ENCODE data around the gene TTK.

TTK gene

GRCh38 chr6:79993911-79994309 lies 10.5 kb upstream of the TTK start:
- Histone ChIP-seq H3K9ac (ENCODE audit: low read length) (no peak overlapping the region), H3K4me1 (ENCODE audit: control insufficient read depth, insufficient read depth, low read length) (no peaks in the 10 kb centered on the region), H3K4me3 (ENCODE audit: low read length) (no peak overlapping the region), H3K9me3 (ENCODE audit: control insufficient read depth, low read length) (peaks cover 8% of the 10 kb centered on the region), H3K27me3 (replicated peaks; ENCODE audit: control insufficient read depth, insufficient read depth, low read length) (no peaks in the 10 kb centered on the region), H3K36me3 (ENCODE audit: control insufficient read depth, insufficient read depth, low read length, severe bottlenecking) (no peaks in the 10 kb centered on the region)
- DNase-seq (ENCODE audit: low read depth) = no peak

GRCh38 chr6:79997728-79998127 lies 6.7 kb upstream of the TTK start:
- no peak overlapping the region for H3K4me3 ChIP-seq (ENCODE audit: low read length)
- DNase-seq (ENCODE audit: low read depth) = no peak
- H3K9ac ChIP-seq (ENCODE audit: low read length) = no peak overlapping the region

GRCh38 chr6:80001337-80001736 lies 3.1 kb upstream of the TTK start:
- no peak for DNase-seq (ENCODE audit: low read depth)
- H3K9ac ChIP-seq (ENCODE audit: low read length) = no peak overlapping the region
- H3K9me3 ChIP-seq (ENCODE audit: control insufficient read depth, low read length) = peaks cover 8% of the 10 kb centered on the region
- H3K4me1 ChIP-seq (ENCODE audit: control insufficient read depth, insufficient read depth, low read length) = peaks cover 12% of the 10 kb centered on the region
- no peak overlapping the region for H3K4me3 ChIP-seq (ENCODE audit: low read length)
- no peaks in the 10 kb centered on the region for H3K27me3 ChIP-seq (replicated peaks; ENCODE audit: control insufficient read depth, insufficient read depth, low read length)
- no peaks in the 10 kb centered on the region for H3K36me3 ChIP-seq (ENCODE audit: control insufficient read depth, insufficient read depth, low read length, severe bottlenecking)

More at GRCh38 chr6:79997728-79998127, 6.7 kb upstream of the TTK start:
- Histone ChIP-seq H3K36me3 (ENCODE audit: control insufficient read depth, insufficient read depth, low read length, severe bottlenecking) (no peaks in the 10 kb centered on the region), H3K4me1 (ENCODE audit: control insufficient read depth, insufficient read depth, low read length) (no peaks in the 10 kb centered on the region), H3K9me3 (ENCODE audit: control insufficient read depth, low read length) (peaks cover 8% of the 10 kb centered on the region), H3K27me3 (replicated peaks; ENCODE audit: control insufficient read depth, insufficient read depth, low read length) (no peaks in the 10 kb centered on the region)

- Histone ChIP-seq H3K4me1 (ENCODE audit: control insufficient read depth, insufficient read depth, low read length) (peaks cover 12% of the 10 kb centered on the region), H3K4me3 (ENCODE audit: low read length) (peak overlapping the region; percentile 97), H3K9ac (ENCODE audit: low read length) (peak overlapping the region; percentile 95), H3K9me3 (ENCODE audit: control insufficient read depth, low read length) (no peaks in the 10 kb centered on the region), H3K27me3 (replicated peaks; ENCODE audit: control insufficient read depth, insufficient read depth, low read length) (no peaks in the 10 kb centered on the region), H3K36me3 (ENCODE audit: control insufficient read depth, insufficient read depth, low read length, severe bottlenecking) (no peaks in the 10 kb centered on the region)
- no peak for DNase-seq (ENCODE audit: low read depth)
These were observed 650 bp upstream of the TTK start for GRCh38 chr6:80003826-80004172.

DNA sequence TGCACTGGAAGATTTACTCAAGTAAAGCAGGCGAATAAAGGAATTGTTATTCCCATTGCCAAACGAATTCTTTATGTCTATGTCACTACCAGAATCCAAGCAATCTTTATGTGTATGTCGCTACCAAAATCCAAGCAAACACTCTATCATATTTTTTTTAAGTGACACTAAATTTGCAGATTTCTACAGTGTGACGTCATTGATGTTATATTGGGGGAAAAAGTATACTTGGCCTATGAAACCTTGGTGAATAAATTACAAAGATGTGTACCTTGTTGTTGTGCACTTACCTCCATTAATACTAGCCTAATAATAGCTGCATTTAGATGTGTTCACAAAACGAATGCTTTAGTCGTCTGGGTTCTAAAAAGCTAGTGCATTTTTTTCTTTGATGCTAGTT lies 957 bp downstream of the TTK start:
- Histone ChIP-seq H3K9ac (ENCODE audit: low read length) (peak overlapping the region; percentile 18), H3K36me3 (ENCODE audit: control insufficient read depth, insufficient read depth, low read length, severe bottlenecking) (no peaks in the 10 kb centered on the region), H3K4me1 (ENCODE audit: control insufficient read depth, insufficient read depth, low read length) (peaks cover 12% of the 10 kb centered on the region), H3K27me3 (replicated peaks; ENCODE audit: control insufficient read depth, insufficient read depth, low read length) (no peaks in the 10 kb centered on the region), H3K9me3 (ENCODE audit: control insufficient read depth, low read length) (no peaks in the 10 kb centered on the region), H3K4me3 (ENCODE audit: low read length) (peak overlapping the region; percentile 97)
- DNase-seq (ENCODE audit: low read depth) = no peak

DNA sequence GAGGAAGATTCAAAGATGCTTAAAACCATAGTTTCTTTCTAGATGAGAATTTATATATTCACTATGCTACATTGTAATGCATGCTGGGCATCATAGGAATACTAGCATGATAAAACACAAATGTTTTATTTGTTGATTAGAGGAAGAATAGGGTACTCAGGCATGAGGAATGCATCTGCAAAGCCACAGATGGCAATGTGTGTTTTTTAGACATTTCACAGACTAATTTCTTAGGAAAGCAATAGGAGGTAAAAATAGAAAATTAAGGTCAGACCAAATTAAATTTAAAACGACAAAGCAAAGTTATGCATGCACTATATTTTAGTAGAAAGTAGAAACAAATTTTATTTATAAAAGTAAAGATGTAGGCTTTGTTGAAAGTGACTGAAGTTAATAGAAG lies 2.1 kb downstream of the TTK start:
- no peaks in the 10 kb centered on the region for H3K36me3 ChIP-seq (ENCODE audit: control insufficient read depth, insufficient read depth, low read length, severe bottlenecking)
- H3K27me3 ChIP-seq (replicated peaks; ENCODE audit: control insufficient read depth, insufficient read depth, low read length) = no peaks in the 10 kb centered on the region
- DNase-seq (ENCODE audit: low read depth) = no peak
- H3K4me1 ChIP-seq (ENCODE audit: control insufficient read depth, insufficient read depth, low read length) = peaks cover 12% of the 10 kb centered on the region
- no peaks in the 10 kb centered on the region for H3K9me3 ChIP-seq (ENCODE audit: control insufficient read depth, low read length)
- no peak overlapping the region for H3K9ac ChIP-seq (ENCODE audit: low read length)
- H3K4me3 ChIP-seq (ENCODE audit: low read length) = no peak overlapping the region

DNA sequence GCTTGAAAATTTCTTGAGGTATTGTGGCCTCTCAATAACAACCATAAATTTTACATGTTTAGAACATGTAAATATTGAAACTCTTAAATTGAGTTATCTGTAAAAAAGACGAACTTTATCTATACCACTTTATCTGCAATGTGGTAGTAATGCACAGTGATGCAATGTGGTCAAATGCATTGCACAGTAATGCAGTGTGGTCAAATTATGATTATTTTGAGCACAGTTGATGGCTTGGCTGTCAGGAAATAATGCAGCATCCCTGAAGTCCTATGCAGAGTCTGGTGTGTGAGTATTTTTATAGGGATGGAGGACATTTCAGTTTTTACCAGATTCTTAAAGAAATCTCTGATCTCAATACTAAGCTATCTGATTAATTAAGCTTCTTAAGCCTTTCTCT lies 5.1 kb downstream of the TTK start:
- H3K4me1 ChIP-seq (ENCODE audit: control insufficient read depth, insufficient read depth, low read length) = peaks cover 7% of the 10 kb centered on the region
- H3K36me3 ChIP-seq (ENCODE audit: control insufficient read depth, insufficient read depth, low read length, severe bottlenecking) = no peaks in the 10 kb centered on the region
- no peaks in the 10 kb centered on the region for H3K27me3 ChIP-seq (replicated peaks; ENCODE audit: control insufficient read depth, insufficient read depth, low read length)
- H3K9ac ChIP-seq (ENCODE audit: low read length) = no peak overlapping the region
- H3K4me3 ChIP-seq (ENCODE audit: low read length) = no peak overlapping the region
- DNase-seq (ENCODE audit: low read depth) = no peak
- no peaks in the 10 kb centered on the region for H3K9me3 ChIP-seq (ENCODE audit: control insufficient read depth, low read length)

DNA sequence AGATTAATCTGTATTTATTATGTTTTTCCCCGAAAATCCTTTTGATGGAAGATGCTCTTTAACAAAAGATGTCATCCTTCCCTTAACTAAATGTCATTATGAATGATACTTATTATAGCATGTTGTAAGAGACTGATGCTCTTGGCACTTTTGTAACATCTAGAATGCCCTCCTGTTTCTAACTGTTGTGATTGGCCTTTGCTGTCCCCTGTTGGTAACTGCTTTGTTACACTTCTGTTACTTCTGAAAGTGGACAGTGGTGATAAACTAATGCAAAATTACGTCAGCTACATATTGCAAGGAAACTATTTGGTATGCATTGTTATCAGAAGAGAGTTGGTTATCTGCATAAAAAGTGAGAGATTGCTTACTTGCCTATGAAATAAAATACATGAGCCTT lies 5.8 kb downstream of the TTK start:
- Histone ChIP-seq H3K4me1 (ENCODE audit: control insufficient read depth, insufficient read depth, low read length) (peaks cover under 1% of the 10 kb centered on the region), H3K9me3 (ENCODE audit: control insufficient read depth, low read length) (no peaks in the 10 kb centered on the region), H3K4me3 (ENCODE audit: low read length) (no peak overlapping the region), H3K36me3 (ENCODE audit: control insufficient read depth, insufficient read depth, low read length, severe bottlenecking) (no peaks in the 10 kb centered on the region), H3K9ac (ENCODE audit: low read length) (no peak overlapping the region), H3K27me3 (replicated peaks; ENCODE audit: control insufficient read depth, insufficient read depth, low read length) (no peaks in the 10 kb centered on the region)
- no peak for DNase-seq (ENCODE audit: low read depth)

DNA sequence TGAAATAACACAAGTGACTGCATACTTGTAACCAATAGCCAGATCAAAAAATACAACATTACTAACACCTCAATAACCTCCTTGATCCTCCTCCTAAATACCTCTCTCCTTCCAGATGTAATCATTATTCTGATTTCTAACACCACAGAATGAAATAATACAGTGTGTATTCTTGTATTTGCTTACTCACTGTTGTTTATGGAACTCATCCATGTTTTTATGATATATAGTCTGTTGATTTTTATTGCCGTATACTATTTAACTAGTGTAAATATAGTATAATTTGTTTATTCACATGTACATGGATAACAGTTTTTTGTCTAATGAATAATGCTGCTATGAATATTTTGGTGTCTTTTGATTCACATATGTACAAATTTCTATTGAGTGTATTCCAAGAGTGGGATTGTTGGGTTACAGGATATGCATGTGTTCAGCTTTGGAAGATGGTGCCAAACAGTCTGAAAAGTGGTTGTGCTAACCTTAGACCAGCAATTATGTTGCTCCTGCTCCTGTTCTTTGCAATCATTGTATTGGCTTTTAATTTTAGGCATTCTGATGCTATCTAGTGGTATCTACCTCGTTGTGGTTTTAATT lies 11.5 kb downstream of the TTK start:
- no peak for DNase-seq (ENCODE audit: low read depth)
- Histone ChIP-seq H3K27me3 (replicated peaks; ENCODE audit: control insufficient read depth, insufficient read depth, low read length) (no peaks in the 10 kb centered on the region), H3K4me1 (ENCODE audit: control insufficient read depth, insufficient read depth, low read length) (no peaks in the 10 kb centered on the region), H3K9ac (ENCODE audit: low read length) (no peak overlapping the region), H3K4me3 (ENCODE audit: low read length) (no peak overlapping the region), H3K36me3 (ENCODE audit: control insufficient read depth, insufficient read depth, low read length, severe bottlenecking) (no peaks in the 10 kb centered on the region), H3K9me3 (ENCODE audit: control insufficient read depth, low read length) (no peaks in the 10 kb centered on the region)

DNA sequence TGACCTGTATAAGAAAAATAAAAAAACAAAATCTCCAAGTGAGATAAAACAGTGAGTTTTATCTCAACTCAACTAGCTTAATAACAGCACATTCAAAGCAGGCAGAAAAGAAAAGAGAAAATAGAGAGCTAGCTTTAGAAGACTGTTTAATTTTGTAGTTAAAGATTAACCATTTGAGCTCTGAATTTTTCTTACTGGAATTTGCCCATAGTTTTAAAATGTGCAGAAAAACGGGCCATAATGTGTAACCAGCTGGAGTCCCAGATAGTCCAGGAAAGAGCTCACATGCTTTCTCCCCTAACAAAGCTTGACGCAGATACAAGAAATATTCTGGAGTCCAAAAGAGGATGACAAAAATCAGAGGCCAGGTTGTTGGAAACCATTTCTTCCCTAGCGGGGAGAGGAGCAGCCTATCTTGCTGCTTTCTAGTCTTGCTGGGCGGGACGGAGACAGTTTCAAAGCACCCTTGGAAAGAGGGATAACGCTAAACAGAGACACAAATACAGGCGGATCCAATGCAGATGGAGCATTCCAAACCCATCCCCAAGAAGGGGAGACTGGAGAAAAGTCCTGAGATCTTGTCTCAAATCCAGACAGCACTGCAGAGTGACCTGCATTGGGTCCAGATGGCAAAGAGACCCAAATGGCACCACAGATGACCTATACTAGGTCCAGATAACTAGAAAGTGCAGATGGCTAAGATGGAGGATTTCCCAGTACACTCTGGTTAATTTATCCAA lies 16.1 kb downstream of the TTK start:
- Histone ChIP-seq H3K9me3 (ENCODE audit: control insufficient read depth, low read length) (no peaks in the 10 kb centered on the region), H3K4me1 (ENCODE audit: control insufficient read depth, insufficient read depth, low read length) (no peaks in the 10 kb centered on the region), H3K27me3 (replicated peaks; ENCODE audit: control insufficient read depth, insufficient read depth, low read length) (no peaks in the 10 kb centered on the region), H3K9ac (ENCODE audit: low read length) (no peak overlapping the region), H3K4me3 (ENCODE audit: low read length) (no peak overlapping the region), H3K36me3 (ENCODE audit: control insufficient read depth, insufficient read depth, low read length, severe bottlenecking) (no peaks in the 10 kb centered on the region)
- no peak for DNase-seq (ENCODE audit: low read depth)

GRCh38 chr6:80021131-80021530 lies 16.7 kb downstream of the TTK start:
- DNase-seq (ENCODE audit: low read depth) = no peak
- H3K27me3 ChIP-seq (replicated peaks; ENCODE audit: control insufficient read depth, insufficient read depth, low read length) = no peaks in the 10 kb centered on the region
- H3K4me3 ChIP-seq (ENCODE audit: low read length) = no peak overlapping the region
- no peaks in the 10 kb centered on the region for H3K36me3 ChIP-seq (ENCODE audit: control insufficient read depth, insufficient read depth, low read length, severe bottlenecking)
- H3K9me3 ChIP-seq (ENCODE audit: control insufficient read depth, low read length) = no peaks in the 10 kb centered on the region
- H3K4me1 ChIP-seq (ENCODE audit: control insufficient read depth, insufficient read depth, low read length) = no peaks in the 10 kb centered on the region
- no peak overlapping the region for H3K9ac ChIP-seq (ENCODE audit: low read length)

DNA sequence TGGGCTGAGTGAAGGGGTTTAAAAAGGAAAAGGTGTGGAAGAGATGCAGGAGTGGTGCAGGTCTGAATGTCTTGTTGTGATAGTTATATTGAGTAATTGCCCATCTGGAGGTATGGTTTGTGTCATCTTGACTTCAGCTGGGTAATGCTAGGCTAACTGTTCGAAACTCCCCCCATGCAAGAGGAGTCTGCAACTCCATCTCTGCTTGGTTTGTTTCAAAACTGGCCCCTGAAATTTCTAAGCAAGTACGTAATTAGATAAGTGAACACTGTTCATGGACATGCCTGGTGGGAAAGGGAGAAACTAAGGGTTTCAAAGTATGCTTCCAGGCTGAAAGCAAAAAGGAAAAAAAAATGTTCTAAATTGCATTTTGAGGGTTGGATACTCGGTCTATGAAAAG lies 17.1 kb downstream of the TTK start:
- Histone ChIP-seq H3K9ac (ENCODE audit: low read length) (no peak overlapping the region), H3K4me1 (ENCODE audit: control insufficient read depth, insufficient read depth, low read length) (no peaks in the 10 kb centered on the region), H3K27me3 (replicated peaks; ENCODE audit: control insufficient read depth, insufficient read depth, low read length) (no peaks in the 10 kb centered on the region), H3K36me3 (ENCODE audit: control insufficient read depth, insufficient read depth, low read length, severe bottlenecking) (no peaks in the 10 kb centered on the region), H3K9me3 (ENCODE audit: control insufficient read depth, low read length) (no peaks in the 10 kb centered on the region), H3K4me3 (ENCODE audit: low read length) (no peak overlapping the region)
- no peak for DNase-seq (ENCODE audit: low read depth)

Data from adipocyte (in vitro differentiated cells).